Large intestine (tissue), 3 donors: ENCODE measurements around the gene TNFRSF6B. TPM values are rescaled to one million over a fixed set of nuclear protein-coding genes. Genes with fewer than 3 reads are reported as not detected.

Experiments
- DNase-seq, 2 donors: peaks; one replicate each; pipeline versions ENCODE4 v3.0.0 to v3.0.0-alpha.2; 2013
- H3K27ac ChIP-seq: one replicate; pipeline ENCODE4 v1.5.1; 2013; ENCODE audit warnings: low read length
- H3K27me3 ChIP-seq: 2 replicates; pipeline ENCODE4 v1.6.1; 2013; ENCODE audit warnings: low read length; ENCODE audit not compliant: control insufficient read depth, insufficient read depth
- H3K36me3 ChIP-seq: 2 replicates; pipeline ENCODE4 v1.6.1; 2013; ENCODE audit warnings: low read length; ENCODE audit not compliant: control insufficient read depth, insufficient read depth
- H3K4me1 ChIP-seq: one replicate; pipeline ENCODE4 v1.6.1; 2013; ENCODE audit warnings: low read length; ENCODE audit not compliant: control insufficient read depth, insufficient read depth
- H3K4me3 ChIP-seq: one replicate; pipeline ENCODE4 v1.5.1; 2013; ENCODE audit warnings: low read length
- H3K9me3 ChIP-seq: one replicate; pipeline ENCODE4 v1.6.1; 2013; ENCODE audit warnings: mild to moderate bottlenecking, low read depth, low read length, moderate library complexity; ENCODE audit not compliant: control insufficient read depth
- WGBS: methylation state at CpG from one replicate; pipeline ENCODE4 v1.1.5; 2013; ENCODE audit warnings: low lambda C conversion rate; ENCODE audit not compliant: insufficient coverage; 5-methylcytosine and 5-hydroxymethylcytosine counted together
- polyA plus RNA-seq: library from polyadenylated mRNA; unstranded; fragments of 120-200 nt; gene quantifications from one replicate; pipeline ENCODE4 v1.2.1, GENCODE V29; 2013

TNFRSF6B gene
- polyA plus RNA-seq, 1 donor = 1.9 TPM

- Histone ChIP-seq H3K4me1 (peaks cover 17% of the 10 kb centered on the region), H3K9me3 (no peaks in the 10 kb centered on the region), H3K27me3 (no peaks in the 10 kb centered on the region), H3K27ac (peak overlapping the region; percentile 48), H3K36me3 (peaks cover 7% of the 10 kb centered on the region), H3K4me3 (no peak overlapping the region)
- no CpG with 5 or more reads among the region's 45 CpGs for WGBS
- peak; percentile 81 to 88 for DNase-seq
Measured at GRCh38 chr20:63686492-63687321, 9.7 kb upstream of the TNFRSF6B start.

GRCh38 chr20:63687419-63688178 lies 8.9 kb upstream of the TNFRSF6B start:
- Histone ChIP-seq H3K4me3 (no peak overlapping the region), H3K27ac (no peak overlapping the region)

GRCh38 chr20:63688228-63689045 lies 8.0 kb upstream of the TNFRSF6B start:
- H3K27ac ChIP-seq = no peak overlapping the region
- no CpG with 5 or more reads among the region's 31 CpGs for WGBS
- H3K27me3 ChIP-seq = no peaks in the 10 kb centered on the region
- H3K4me3 ChIP-seq = no peak overlapping the region
- DNase-seq = no peak
- H3K9me3 ChIP-seq = no peaks in the 10 kb centered on the region
- peaks cover 17% of the 10 kb centered on the region for H3K4me1 ChIP-seq
- H3K36me3 ChIP-seq = peaks cover 4% of the 10 kb centered on the region

More at GRCh38 chr20:63687419-63688178, 8.9 kb upstream of the TNFRSF6B start:
- no peak for DNase-seq
- peaks cover 17% of the 10 kb centered on the region for H3K4me1 ChIP-seq
- no peaks in the 10 kb centered on the region for H3K9me3 ChIP-seq
- peaks cover 4% of the 10 kb centered on the region for H3K36me3 ChIP-seq
- no CpG with 5 or more reads among the region's 29 CpGs for WGBS
- H3K27me3 ChIP-seq = no peaks in the 10 kb centered on the region

- no CpG with 5 or more reads among the region's 44 CpGs for WGBS
- H3K27ac ChIP-seq = no peak overlapping the region
- DNase-seq = no peak
- no peaks in the 10 kb centered on the region for H3K9me3 ChIP-seq
- H3K4me3 ChIP-seq = no peak overlapping the region
- H3K27me3 ChIP-seq = no peaks in the 10 kb centered on the region
- peaks cover 11% of the 10 kb centered on the region for H3K36me3 ChIP-seq
- H3K4me1 ChIP-seq = peaks cover 17% of the 10 kb centered on the region
Measured at GRCh38 chr20:63689046-63690002, 7.1 kb upstream of the TNFRSF6B start.

GRCh38 chr20:63690003-63690897 lies 6.2 kb upstream of the TNFRSF6B start:
- no CpG with 5 or more reads among the region's 40 CpGs for WGBS
- H3K27ac ChIP-seq = no peak overlapping the region
- no peaks in the 10 kb centered on the region for H3K9me3 ChIP-seq
- peaks cover 20% of the 10 kb centered on the region for H3K36me3 ChIP-seq
- H3K4me1 ChIP-seq = peaks cover 17% of the 10 kb centered on the region
- no peak for DNase-seq
- H3K27me3 ChIP-seq = no peaks in the 10 kb centered on the region
- no peak overlapping the region for H3K4me3 ChIP-seq

- Histone ChIP-seq H3K9me3 (no peaks in the 10 kb centered on the region), H3K27me3 (no peaks in the 10 kb centered on the region), H3K4me1 (peaks cover 17% of the 10 kb centered on the region), H3K36me3 (peaks cover 24% of the 10 kb centered on the region), H3K27ac (no peak overlapping the region), H3K4me3 (no peak overlapping the region)
- DNase-seq = no peak
- WGBS = no CpG with 5 or more reads among the region's 24 CpGs
Measured at GRCh38 chr20:63690898-63691710, 5.3 kb upstream of the TNFRSF6B start.

GRCh38 chr20:63691711-63692435 lies 4.6 kb upstream of the TNFRSF6B start:
- peaks cover 13% of the 10 kb centered on the region for H3K4me1 ChIP-seq
- no peak overlapping the region for H3K27ac ChIP-seq
- H3K4me3 ChIP-seq = no peak overlapping the region
- no peaks in the 10 kb centered on the region for H3K9me3 ChIP-seq
- no CpG with 5 or more reads among the region's 21 CpGs for WGBS
- DNase-seq = no peak
- H3K27me3 ChIP-seq = no peaks in the 10 kb centered on the region
- peaks cover 25% of the 10 kb centered on the region for H3K36me3 ChIP-seq

GRCh38 chr20:63692436-63693082 lies 3.9 kb upstream of the TNFRSF6B start:
- WGBS = no CpG with 5 or more reads among the region's 20 CpGs

More at GRCh38 chr20:63692436-63693082, 3.9 kb upstream of the TNFRSF6B start:
- no peak for DNase-seq
- Histone ChIP-seq H3K4me3 (no peak overlapping the region), H3K27me3 (no peaks in the 10 kb centered on the region), H3K4me1 (peaks cover 11% of the 10 kb centered on the region), H3K9me3 (no peaks in the 10 kb centered on the region), H3K36me3 (peaks cover 25% of the 10 kb centered on the region), H3K27ac (no peak overlapping the region)
